Measurements from ENCODE around the gene PCBD1.

The PCBD1 gene

DNA sequence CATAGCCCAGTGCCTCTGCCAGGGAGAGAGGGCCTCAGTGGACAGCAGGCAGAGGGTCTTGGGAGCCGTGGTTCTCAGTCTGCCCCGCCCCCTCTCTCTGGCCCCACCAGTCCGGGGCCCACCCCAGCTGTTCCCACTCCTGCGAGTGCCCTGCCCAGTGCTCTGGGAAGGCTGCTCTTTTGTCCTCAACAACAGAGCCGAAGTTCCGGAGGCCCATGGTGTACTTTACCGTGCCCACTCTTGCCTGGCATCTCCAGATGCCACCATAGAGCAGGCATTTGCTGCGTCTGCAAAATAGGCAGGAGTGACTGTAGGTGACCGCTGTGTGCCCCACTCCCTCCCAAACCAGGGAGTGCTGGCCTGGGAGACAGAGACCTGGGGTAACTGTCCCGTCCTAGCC lies 29.3 kb upstream of the PCBD1 start:
- DNase-seq (ENCODE audit: low read depth in 4 of 4, low spot score in 1 of 4), result no peak

DNA sequence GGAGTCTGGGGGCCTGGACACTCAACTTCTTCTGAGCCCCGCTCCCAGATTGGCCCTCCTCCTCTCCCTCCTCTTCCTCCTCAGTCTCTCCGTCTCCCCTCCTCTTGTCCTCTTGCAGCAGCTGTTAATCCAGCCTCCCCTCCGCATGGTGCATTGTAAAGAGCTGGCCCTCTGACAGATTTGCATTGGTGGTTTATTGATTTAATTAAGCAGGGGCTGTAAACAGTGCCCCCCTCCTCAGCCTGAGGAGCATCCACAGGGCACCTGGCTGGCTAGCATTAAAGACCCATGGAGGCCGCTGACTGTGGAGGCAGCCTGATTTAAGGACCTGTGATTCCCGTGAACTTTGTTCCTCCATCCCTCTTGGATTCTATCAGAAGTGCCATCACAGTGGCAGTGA lies 28.9 kb upstream of the PCBD1 start:
- DNase-seq (ENCODE audit: low read depth in 4 of 4, low spot score in 1 of 4), result no peak

DNA sequence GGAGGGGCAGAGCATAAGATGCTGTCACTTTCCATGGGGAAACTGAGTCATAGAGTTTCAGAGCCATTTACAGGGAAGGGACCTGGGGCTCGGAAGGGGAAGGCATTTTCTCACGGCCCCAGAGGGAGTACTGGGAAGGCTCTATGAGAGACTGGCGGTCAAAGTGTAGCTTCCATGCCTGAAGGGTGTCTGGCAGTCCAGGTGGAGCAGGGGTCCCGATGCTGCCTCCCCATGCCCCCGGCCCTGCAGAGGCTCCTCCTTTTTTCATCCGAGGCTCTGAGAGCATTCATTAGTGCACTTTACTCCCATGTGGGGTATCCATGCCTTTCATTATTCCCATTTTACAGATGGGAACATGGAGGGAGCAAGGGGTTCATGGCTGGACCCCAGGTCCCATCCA lies 27.9 kb upstream of the PCBD1 start:
- DNase-seq (ENCODE audit: low read depth in 4 of 4, low spot score in 1 of 4), result no peak

DNA sequence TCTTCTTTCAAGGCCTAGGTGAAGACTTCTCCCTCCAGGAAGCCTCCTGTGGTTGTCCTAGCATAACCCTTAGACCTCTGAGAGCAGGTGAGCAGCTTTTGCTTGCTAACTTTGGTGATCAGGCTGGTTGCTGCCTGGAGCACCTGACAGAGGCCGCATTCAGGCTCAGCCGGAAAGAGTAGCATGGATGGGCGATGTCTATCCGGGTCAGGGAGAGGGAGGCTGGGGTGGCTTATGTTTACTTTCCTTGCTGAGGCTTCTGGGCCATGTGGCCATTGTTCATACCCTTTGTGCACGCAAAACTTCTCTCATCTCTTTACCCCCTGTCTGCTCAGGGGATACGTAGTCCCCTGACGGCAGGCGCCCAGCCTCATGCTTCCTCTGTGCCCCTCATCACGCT lies 27.4 kb upstream of the PCBD1 start:
- DNase-seq (ENCODE audit: low read depth in 4 of 4, low spot score in 1 of 4), result no peak

DNA sequence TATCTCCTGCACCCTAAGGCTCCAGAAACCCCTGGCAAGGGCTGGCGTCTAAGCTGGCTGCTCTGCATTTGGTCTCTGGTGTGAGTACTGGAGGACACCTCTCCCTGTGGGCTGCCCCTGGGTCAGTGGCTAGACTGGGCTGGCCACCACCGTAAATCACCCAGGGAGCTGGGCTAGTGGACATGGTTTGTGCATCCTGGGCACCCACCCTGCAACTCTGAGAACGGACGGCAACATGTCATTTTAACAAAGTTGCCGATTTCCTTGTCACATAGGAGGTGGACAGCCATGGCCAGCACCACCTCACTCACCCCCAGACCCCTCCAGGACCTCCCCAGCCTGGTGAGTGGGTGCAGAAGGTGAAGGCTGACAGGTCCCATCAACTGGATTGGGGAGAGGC lies 26.8 kb upstream of the PCBD1 start:
- no peak for DNase-seq (ENCODE audit: low read depth in 4 of 4, low spot score in 1 of 4)

DNA sequence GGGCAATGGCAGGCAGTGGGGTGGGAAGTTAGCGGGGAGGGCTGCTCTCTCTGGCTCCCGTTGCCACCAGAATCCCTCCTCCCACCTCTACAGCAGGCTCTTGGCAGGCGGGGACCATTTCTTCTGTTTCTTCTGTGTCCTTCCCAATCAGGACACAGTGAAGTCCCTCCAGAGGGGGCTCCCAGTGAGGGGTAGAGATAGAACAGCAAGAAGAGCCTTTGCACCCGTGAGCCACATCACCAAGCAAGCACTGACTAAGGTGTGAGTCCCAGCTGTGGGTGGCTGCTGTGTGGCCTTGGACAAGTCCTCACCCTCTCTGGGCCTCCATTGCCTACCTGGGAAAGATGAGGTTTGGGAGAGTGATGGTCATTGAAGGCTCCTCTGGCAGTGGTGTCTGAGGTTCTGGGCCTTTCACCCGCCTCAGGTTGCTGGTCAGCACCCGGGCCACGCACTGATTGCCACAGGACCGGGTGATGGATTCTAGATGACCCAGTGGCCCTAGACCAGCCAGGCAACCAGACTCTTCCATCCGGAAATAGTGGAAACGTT lies 26.0 kb upstream of the PCBD1 start:
- no peak for DNase-seq (ENCODE audit: low read depth in 4 of 4, low spot score in 1 of 4)

DNA sequence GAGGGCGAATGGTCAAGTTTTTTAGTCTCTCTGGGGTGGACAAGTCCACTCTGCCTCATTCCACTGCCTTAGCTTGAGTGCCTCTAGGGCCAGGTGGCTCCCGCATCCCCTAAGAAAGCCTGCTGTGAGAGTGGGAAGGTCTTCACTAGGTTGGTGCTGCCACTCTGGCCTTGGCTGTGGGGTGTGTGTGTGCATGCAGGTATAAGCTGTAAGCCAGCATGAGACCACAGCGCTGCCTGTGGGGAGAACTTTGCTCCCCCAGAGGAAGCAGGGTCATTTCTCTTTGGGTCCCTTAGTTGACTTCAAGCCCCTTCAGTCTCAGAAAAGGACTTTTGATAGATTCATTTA lies 25.5 kb upstream of the PCBD1 start:
- DNase-seq (ENCODE audit: low read depth in 4 of 4, low spot score in 1 of 4), result no peak

DNA sequence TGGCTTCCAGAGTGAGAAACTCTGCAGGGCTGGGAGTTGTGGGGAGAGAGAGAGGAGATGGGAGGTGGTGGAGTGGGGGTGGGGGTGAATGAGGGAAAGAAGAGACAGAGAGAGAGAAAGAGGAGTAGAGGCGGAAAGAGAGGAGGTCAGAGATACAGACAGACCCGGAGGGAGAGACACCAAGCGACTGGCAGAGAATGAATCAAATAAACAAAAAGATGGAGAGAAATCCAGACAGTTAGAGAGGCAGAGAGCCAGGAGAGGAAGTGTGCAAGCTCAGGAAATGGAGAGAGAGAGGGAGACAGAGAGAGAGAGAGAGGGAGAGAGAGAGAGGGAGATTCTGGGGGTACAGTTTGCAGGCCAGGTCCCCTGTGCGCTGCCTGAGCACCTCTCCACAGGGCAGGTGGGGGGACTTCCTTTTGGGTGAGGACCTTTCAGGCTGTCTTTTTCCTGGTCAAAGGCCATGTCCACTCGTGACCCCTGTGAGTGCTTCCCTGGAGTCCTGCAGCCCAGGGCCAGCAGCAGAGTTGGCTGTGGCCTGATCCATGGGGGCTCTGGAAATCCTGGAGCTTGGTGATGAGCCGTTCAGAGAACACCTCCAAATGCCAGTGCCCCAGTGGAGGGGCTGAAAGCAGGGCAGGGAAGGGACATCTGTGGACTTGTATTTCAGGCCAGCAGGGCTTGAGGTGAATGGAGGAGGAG lies 25.0 kb upstream of the PCBD1 start:
- DNase-seq (ENCODE audit: low read depth in 4 of 4, low spot score in 1 of 4), result no peak

DNA sequence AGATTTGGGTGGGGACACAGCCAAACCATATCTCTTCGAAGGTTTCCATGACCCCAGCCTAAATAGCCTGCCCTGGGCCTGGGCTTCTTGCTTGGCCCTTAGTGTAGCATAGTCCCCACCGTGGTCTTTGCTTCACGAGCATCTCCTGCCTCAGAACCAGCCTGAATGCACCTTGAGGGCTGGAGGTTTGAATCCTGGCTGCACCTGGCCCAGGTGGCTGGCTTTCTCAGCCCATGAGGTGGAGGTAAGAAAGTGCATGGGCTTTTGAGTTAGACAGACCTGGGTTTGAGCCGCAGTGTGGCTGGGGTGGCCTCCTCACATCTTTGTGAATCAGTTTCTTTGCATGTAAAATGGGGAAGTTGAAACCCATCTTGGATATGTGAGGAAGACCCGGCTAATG lies 24.2 kb upstream of the PCBD1 start:
- DNase-seq (ENCODE audit: low read depth in 4 of 4, low spot score in 1 of 4), result no peak

DNA sequence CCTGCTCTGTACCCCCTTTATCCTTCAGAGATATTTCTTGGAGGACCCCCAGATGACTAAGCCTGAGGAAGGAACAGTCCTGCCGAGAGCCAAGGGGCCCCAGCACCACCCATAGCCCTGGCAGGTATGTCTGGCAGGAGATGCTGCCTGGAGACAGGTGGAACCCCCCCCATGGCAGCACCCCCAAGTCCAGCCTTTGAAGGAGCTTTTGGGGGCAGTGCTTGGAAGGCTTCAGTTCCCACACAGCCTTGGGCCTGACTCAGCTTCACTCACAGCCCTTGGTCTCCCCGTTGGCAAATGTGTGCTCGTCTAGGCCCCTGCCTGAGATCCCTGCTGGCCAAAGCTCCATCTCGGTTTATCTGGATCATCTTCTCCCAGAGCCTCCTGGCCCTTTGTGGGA lies 23.0 kb upstream of the PCBD1 start:
- DNase-seq (ENCODE audit: low read depth in 4 of 4, low spot score in 1 of 4), result no peak

DNA sequence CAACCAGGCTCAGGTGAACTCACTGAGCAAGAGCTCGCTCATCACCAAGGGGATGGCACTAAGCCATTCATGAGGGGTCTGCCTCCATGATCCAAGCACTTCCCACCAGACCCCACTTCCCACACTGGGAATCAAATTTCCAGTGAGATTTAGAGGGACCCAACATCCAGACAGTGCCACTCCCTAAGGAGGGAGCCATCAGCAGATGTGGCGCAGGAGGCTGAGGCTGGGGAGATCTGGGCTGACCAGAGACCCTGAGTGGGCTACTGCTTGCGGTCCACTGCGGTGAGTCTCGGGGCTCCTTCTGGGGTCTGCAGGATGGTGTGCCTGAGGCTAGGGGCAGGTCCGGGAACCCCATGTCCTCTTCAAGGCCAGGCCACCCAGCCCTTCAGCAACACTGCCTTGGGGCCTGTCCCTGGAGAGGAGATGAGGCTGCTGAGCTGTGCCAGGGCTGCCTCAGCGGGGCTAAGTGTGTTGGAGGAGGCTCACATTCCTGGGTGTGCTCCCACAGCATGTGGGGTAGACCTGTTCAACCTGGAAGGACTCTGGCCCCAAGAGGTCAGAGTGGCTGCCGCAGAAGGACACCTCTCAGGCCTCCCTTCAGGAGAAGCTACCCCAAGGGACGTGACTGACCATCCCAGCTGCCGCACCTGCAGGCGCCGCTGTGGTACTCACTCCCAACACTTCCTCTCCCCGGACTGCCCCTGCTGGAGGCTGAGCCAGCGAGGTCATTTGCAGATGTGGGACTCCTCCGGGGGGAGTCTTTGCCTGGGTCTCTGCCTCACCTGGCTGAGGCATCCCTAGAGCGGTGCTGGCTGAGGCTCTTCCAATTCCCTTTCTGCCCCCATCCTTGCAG lies 22.3 kb upstream of the PCBD1 start:
- DNase-seq (ENCODE audit: low read depth in 4 of 4, low spot score in 1 of 4), result no peak

DNA sequence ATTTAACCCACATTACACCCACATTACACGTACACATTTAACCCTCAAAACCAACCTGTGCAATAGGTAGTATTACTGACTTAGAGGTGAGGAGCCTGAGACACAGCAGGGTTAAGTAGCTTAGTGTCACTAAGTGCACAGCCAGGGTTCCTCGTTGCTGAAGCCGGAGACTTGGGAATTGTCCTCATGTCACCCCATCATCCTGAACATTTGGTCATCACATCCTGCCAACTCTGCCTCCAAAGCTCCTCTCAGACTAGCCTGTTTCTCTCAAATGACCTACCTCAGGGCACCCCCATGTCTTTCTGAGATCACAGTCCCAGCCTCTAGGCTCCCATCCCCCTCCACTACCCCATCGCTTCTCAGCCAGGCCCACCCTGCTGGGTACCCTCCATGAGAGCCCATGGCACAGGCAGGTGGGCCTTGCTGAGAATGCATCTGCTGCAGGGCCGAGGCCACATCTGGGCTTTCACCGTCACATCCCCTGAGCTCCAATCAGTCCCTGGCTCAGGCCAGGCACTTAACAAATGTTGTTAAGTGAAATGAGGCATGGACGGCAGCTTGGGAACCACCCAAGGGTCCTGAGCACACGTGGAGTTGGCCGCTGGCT lies 21.1 kb upstream of the PCBD1 start:
- no peak for DNase-seq (ENCODE audit: low read depth in 4 of 4, low spot score in 1 of 4)

DNA sequence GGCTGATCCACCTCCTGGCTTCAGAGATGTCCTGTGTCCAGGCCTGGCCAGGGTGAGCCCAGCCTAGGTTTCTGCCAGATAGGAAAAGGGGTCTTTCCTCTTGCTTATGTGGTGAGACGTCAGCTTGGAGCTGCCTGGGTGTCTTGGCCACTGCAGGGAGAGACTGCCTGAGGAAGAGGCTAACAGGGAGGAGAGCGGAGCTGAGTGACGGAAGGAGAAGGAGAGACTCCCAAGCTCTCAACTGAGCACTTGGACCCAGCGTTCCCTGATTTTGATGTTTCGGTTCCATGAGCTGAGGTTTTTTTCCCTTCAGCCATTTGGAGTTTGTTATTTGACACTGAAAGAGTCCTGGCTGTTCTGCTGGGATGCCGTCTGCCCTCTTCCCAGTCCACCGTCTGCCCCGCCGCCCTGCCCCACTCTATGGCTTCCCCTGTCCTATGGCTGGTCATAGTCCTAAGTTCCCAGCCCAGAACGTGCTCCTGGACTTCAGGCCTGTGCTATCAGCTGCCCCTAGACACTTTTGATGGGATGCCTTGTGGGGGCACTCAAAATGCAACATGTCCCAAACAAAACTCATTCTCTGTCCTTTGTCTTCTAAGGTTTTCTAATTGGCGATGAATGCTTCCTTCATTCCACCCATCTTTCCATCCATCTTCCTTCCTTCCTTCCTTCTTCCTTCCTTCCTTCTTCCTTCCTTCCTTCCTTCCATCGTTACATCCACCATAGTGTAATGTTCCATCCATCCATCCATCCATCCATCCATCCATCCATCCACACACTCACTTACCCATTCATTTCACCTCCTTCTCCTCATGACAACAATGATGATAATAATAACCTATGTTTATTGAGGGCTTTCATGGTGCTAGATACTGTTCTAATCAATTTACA lies 20.3 kb upstream of the PCBD1 start:
- DNase-seq (ENCODE audit: low read depth in 4 of 4, low spot score in 1 of 4), result no peak

DNA sequence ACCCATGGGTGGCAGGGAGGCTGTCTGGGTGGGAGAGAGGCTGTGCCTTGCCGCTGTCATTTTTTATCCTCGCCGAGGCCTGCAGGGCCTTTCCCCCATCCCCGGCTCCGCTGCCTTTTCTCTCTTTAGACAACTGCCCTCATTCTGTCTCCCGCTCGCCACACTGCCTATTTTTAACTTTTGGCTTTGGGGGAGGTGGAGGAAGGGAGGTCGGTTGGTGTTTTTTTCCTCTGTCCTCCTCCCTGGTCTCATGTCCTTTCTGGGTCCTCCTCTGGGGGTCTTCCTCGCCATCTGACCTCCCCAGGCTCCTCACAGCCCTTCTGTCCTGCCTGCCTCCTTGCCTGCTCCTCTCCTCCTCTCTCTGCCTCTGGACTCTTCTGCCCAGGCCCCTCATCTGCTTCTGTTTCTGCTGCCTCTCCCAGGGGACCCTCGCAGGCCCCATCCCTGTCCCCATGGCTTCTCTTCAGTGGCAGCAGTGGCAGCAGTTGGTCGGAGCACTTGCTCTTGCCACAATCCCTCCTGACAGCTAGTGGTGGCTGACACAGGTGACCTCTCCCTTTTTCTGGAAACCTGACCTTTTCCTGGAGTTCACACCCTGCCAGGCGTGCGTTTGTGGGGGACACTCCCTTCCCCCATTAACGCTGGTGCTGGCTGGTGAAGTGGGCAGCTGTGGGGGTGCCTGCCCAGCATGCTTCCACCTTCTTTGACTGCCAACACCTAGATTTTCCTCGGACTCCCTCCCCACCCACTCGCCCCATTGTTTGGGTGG lies 19.5 kb upstream of the PCBD1 start:
- no peak for DNase-seq (ENCODE audit: low read depth in 4 of 4, low spot score in 1 of 4)

DNA sequence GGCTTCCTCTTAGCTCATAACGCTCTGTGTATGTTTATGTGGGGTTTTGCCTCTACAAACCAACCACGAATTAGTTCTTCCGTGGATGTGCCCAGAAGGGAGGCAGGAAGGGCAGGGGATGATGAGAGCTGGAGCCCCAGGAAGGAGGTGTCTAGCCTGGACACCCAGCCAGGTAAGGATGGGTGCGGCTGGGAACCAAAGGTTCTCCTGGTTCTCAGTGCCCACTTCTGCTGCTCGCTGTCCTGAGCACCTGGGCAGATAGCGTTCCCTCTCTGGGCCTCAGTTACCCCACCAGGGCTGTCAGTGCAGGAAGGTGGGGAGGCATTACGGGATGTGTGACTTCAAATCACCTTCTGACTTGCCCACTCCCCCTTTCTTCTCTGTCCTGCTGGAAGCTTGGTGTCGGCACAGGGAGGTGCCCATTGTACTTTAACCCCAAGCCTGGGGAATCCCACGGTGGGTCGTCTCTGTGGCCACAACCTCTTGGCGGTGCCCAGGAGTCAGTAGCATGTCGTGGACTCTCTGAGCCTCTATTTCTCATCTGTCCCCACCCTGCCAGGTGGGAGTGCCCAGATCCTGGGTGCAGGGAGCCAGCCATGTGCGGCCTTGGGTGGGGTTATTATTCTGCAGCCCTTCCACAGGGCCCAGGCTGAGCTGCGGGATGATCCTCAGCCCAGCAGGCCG lies 18.7 kb upstream of the PCBD1 start:
- no peak for DNase-seq (ENCODE audit: low read depth in 4 of 4, low spot score in 1 of 4)

DNA sequence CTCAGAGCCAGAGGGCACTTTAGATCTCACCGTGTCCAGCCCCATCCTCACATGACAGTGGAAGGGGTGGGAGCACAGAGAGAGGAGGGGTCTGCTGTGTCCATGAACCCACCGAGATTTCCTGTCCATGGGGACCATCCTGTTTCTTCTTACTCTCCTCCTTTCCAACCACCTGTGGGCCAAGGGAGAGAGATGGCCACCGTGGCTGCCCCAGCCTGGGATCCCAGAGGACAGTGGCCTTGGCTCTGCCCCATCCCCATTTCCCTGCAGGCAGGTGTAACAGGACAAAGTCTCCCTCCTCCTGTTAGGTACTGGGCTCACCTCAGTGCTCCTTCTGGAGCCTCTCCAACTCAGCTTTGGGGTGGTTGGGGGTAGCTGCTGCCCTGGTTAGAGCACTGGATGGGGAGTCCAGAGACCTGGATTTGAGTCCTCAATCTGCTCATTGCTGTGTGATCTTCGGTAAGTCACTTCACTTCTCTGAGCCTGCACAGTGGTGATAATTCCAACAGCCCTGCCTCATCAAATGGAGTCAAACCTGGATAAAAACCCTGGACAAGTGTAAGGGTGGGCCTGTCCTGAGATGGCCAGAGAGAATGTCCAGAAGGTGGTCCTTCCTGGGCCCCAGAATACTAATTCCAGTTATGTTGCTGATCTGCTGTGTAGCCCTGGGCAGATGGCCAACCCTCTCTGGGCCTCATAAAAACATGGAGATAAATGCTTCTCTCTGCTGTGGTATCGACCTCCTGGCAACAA lies 17.8 kb upstream of the PCBD1 start:
- DNase-seq (ENCODE audit: low read depth in 4 of 4, low spot score in 1 of 4), result no peak

DNA sequence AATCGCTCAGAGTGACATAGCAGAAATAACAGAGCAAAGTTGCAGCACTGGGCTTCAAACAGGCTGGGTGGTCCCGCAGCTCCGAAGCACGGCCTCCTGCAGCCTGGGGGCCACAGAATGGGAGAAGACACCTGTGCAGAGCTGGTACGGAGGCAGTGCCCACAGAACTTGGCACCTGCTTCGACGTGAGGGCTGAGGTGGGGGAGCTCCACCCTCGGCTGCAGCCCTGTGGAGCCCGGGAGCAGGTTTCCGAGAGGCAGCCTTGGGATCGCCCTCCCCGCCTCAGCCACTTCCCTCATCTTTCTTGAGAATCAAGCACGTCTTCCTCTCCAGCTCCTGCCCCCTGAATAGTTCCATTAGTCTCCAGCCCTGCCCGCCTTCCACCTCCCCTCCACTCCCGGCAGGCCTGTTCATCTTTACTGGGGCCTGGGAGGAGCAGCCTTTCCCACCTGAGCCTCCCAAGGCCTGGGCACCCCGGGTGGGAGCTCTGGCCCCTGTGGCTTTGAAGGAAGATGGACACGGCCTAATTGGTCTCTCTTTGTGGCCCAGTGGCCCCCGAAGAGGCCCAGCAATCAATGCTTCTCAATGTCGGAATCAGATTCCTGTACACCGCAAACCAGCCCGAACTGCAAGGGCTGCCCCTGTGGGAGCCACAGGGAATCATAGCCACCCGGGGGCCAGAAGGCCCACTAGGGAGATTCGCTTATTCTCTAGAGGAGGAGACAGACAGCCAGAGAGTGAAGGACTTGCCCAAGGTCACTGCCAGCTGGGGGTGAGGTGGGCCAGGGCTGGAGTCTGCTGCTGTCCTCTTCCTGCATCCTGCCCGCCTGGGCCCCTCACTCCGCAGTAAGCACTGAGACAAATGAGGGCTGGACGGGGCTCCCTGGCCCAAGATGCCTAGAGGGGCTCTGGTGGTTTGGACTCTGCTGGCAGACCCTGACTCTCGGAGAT lies 17.0 kb upstream of the PCBD1 start:
- DNase-seq (ENCODE audit: low read depth in 4 of 4, low spot score in 1 of 4), result no peak

All from stimulated activated CD4-positive, alpha-beta T cell treated with anti-CD3 and anti-CD28 coated beads, Interleukin-1b, Interleukin-23, amount 100 ng/mL, for 24 hours (primary cell).